ENCODE data around the gene SHF.

- TF ChIP-seq POLR2A (IDR thresholded peaks at IDR 0.05) (no peak), CTCF (IDR thresholded peaks at IDR 0.05) (no peak), POLR2AphosphoS5 (IDR thresholded peaks at IDR 0.05) (no peak), EP300 (IDR thresholded peaks at IDR 0.05) (no peak)
Measured at GRCh38 chr15:45168286-45168685, 19.5 kb downstream of the SHF start.
